ENCODE measurements around the gene HIP1. TPM values are rescaled to one million over a fixed set of nuclear protein-coding genes. Genes with fewer than 3 reads are reported as not detected.

The HIP1 gene
- total and polyA plus RNA-seq, 2 of the 13 experiments (the other 11 are each of a cell fraction or from before 2014, with no cell fraction given) = 4.5 to 6.2 TPM

GRCh38 chr7:75650062-75650461 is 88.7 kb downstream of the HIP1 start (continued):
- TF ChIP-seq MAFF (IDR thresholded peaks at IDR 0.05; ENCODE audit: low read depth, low read length) (peak; percentile 87), ZNF549 (CRISPR knock-in tag; IDR thresholded peaks at IDR 0.05) (no peak), MTA3 (CRISPR knock-in tag; IDR thresholded peaks at IDR 0.05) (no peak), ZNF788 (CRISPR knock-in tag; IDR thresholded peaks at IDR 0.05; ENCODE audit: borderline replicate concordance) (0 out of 2 replicates have a peak, but pooled peaks have one; percentile 32), U2AF1 (optimal IDR thresholded peaks at IDR 0.05; ENCODE audit: low read depth, low read length) (no peak), IKZF5 (CRISPR knock-in tag; IDR thresholded peaks at IDR 0.05) (no peak), TBP (CRISPR knock-in tag; IDR thresholded peaks at IDR 0.05) (no peak), PHF20 (CRISPR knock-in tag; IDR thresholded peaks at IDR 0.05) (no peak), HNF1B (CRISPR knock-in tag; IDR thresholded peaks at IDR 0.05) (no peak), SP1 (IDR thresholded peaks at IDR 0.05) (no peak), SP1 (CRISPR knock-in tag; IDR thresholded peaks at IDR 0.05) (no peak), STAG1 (CRISPR knock-in tag; IDR thresholded peaks at IDR 0.05) (peak; percentile 31), ZNF337 (CRISPR knock-in tag; IDR thresholded peaks at IDR 0.05; ENCODE audit: borderline replicate concordance, low read depth) (no peak), ZNF253 (CRISPR knock-in tag; IDR thresholded peaks at IDR 0.05; ENCODE audit: borderline replicate concordance) (no peak), XRCC5 (optimal IDR thresholded peaks at IDR 0.05; ENCODE audit: low read length) (peak; percentile 19), ZNF138 (CRISPR knock-in tag; IDR thresholded peaks at IDR 0.05; ENCODE audit: low read depth) (no peak)
- TF ChIP-seq, protein P1, sequence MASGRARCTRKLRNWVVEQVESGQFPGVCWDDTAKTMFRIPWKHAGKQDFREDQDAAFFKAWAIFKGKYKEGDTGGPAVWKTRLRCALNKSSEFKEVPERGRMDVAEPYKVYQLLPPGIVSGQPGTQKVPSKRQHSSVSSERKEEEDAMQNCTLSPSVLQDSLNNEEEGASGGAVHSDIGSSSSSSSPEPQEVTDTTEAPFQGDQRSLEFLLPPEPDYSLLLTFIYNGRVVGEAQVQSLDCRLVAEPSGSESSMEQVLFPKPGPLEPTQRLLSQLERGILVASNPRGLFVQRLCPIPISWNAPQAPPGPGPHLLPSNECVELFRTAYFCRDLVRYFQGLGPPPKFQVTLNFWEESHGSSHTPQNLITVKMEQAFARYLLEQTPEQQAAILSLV (CRISPR knock-in tag; IDR thresholded peaks at IDR 0.05; ENCODE audit: borderline replicate concordance) = no peak
- TF ChIP-seq, protein P2, sequence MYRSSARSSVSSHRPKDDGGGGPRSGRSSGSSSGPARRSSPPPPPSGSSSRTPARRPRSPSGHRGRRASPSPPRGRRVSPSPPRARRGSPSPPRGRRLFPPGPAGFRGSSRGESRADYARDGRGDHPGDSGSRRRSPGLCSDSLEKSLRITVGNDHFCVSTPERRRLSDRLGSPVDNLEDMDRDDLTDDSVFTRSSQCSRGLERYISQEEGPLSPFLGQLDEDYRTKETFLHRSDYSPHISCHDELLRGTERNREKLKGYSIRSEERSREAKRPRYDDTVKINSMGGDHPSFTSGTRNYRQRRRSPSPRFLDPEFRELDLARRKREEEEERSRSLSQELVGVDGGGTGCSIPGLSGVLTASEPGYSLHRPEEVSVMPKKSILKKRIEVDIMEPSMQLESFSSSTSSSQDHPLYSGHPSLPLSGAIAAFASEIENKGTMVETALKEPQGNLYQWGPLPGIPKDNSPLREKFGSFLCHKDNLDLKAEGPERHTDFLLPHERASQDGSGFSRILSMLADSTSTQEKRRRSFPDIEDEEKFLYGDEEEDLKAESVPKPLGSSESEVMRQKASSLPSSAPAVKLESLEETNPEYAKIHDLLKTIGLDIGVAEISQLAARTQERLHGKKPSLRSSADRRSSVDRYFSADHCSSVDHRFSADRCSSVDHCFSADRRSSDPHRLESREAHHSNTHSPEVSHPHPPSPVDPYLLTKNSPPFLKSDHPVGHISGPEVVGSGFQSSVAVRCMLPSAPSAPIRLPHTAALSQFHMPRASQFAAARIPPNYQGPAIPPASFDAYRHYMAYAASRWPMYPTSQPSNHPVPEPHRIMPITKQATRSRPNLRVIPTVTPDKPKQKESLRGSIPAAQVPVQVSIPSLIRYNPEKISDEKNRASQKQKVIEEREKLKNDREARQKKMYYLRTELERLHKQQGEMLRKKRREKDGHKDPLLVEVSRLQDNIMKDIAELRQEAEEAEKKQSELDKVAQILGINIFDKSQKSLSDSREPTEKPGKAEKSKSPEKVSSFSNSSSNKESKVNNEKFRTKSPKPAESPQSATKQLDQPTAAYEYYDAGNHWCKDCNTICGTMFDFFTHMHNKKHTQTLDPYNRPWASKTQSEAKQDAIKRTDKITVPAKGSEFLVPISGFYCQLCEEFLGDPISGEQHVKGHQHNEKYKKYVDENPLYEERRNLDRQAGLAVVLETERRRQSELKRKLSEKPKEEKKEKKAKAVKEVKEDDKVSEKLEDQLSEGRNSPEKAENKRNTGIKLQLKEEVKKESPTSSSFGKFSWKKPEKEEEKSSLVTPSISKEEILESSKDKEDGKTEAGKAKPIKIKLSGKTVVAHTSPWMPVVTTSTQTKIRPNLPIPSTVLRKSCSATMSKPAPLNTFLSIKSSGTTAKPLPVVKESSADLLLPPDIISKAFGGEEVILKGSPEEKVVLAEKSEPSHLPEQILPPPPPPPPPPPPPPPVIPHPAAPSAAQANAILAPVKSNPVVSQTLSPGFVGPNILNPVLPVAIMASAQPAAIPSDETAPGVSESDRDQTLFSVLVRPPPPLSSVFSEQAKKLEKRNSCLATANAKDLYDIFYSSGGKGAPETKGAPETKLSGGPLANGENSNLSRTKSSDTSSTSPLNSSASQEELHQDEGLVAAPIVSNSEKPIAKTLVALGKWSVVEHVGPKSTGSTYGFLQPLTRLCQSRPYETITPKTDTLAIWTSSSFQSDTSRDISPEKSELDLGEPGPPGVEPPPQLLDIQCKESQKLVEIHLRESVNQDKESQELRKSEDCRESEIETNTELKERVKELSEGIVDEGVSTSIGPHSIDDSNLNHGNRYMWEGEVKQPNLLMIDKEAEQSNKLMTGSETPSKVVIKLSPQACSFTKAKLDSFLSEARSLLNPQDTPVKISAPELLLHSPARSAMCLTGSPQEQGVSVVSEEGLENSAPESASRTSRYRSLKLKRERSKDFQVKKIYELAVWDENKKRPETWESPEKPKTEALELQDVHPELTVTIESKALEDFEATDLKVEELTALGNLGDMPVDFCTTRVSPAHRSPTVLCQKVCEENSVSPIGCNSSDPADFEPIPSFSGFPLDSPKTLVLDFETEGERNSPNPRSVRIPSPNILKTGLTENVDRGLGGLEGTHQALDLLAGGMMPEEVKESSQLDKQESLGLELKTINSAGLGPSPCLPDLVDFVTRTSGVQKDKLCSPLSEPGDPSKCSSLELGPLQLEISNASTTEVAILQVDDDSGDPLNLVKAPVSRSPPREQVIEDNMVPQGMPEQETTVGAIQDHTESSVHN (CRISPR knock-in tag; IDR thresholded peaks at IDR 0.05) = no peak

Measured in HepG2 (cell line).